Smooth muscle cell (in vitro differentiated cells): Measurements from ENCODE around the gene THBS2. TPM values are rescaled to one million over a fixed set of nuclear protein-coding genes. Genes with fewer than 3 reads are reported as not detected.

Source experiments
- DNase-seq: peaks from one replicate; lab custom pipeline; 2025; ENCODE audit not compliant: unreplicated experiment; lab: John Stamatoyannopoulos, UW
- H2AFZ ChIP-seq: fragments of 200-600 bp; sonication (generic); 2 replicates; pipeline ENCODE4 v1.6.0; 2016; ENCODE audit warnings: antibody characterized with exemption, low read depth, mild to moderate bottlenecking
- H3F3A ChIP-seq: fragments of 200-600 bp; sonication (generic); 2 replicates; pipeline ENCODE4 v1.6.0; 2017; ENCODE audit warnings: antibody characterized with exemption, low read depth
- H3K27ac ChIP-seq: fragments of 200-600 bp; sonication (generic); 2 replicates; pipeline ENCODE4 v1.5.1; 2016; ENCODE audit warnings: low read depth, mild to moderate bottlenecking
- H3K27me3 ChIP-seq: fragments of 200-600 bp; sonication (generic); 2 replicates; pipeline ENCODE4 v1.6.1; 2016; ENCODE audit warnings: low read depth, mild to moderate bottlenecking
- H3K36me3 ChIP-seq: fragments of 200-600 bp; sonication (generic); 2 replicates; pipeline ENCODE4 v1.5.1; 2016; ENCODE audit warnings: low read depth
- H3K4me1 ChIP-seq: fragments of 200-600 bp; sonication (generic); 2 replicates; pipeline ENCODE4 v1.5.1; 2016; ENCODE audit warnings: low read depth
- H3K4me2 ChIP-seq: fragments of 200-600 bp; sonication (generic); 2 replicates; pipeline ENCODE4 v1.6.0; 2016; ENCODE audit warnings: mild to moderate bottlenecking
- H3K4me3 ChIP-seq: fragments of 200-600 bp; sonication (generic); 2 replicates; pipeline ENCODE4 v1.5.1; 2016; ENCODE audit warnings: mild to moderate bottlenecking
- H3K79me2 ChIP-seq: fragments of 200-600 bp; sonication (generic); 2 replicates; pipeline ENCODE4 v1.6.0; 2016; ENCODE audit warnings: low read depth, mild to moderate bottlenecking
- H3K9ac ChIP-seq: fragments of 200-600 bp; sonication (generic); 2 replicates; pipeline ENCODE4 v1.6.0; 2016; ENCODE audit warnings: low read depth
- H3K9me3 ChIP-seq: fragments of 200-600 bp; sonication (generic); replicated peaks from 2 replicates; pipeline ENCODE4 v1.5.1; 2016; ENCODE audit warnings: low read depth
- H4K20me1 ChIP-seq: fragments of 200-600 bp; sonication (generic); 2 replicates; pipeline ENCODE4 v1.6.0; 2016; ENCODE audit warnings: low read depth
- CTCF ChIP-seq: fragments of 200-600 bp; sonication (generic); IDR thresholded peaks from 2 replicates; pipeline ENCODE4 v1.5.1; 2017; ENCODE audit warnings: borderline replicate concordance, mild to moderate bottlenecking, antibody characterized with exemption; ENCODE audit not compliant: insufficient read depth, poor library complexity, severe bottlenecking
- WGBS: methylation state at CpG from one replicate; pipeline ENCODE4 v1.1.7; 2016; ENCODE audit warnings: low lambda C conversion rate; 5-methylcytosine and 5-hydroxymethylcytosine counted together
- polyA plus RNA-seq: library from polyadenylated mRNA; unstranded; fragments of >200 nt; fragmentation: Nextera tagmentation; extraction: Ambion mirVana; gene quantifications from 2 replicates; pipeline ENCODE4 v1.2.1, GENCODE V29; 2016
- total RNA-seq: library from RNA; depleted of rRNA; stranded (reverse); fragments of >200 nt; gene quantifications from 2 replicates; pipeline ENCODE4 v1.2.3, GENCODE V29; 2014

THBS2 gene
- total and polyA plus RNA-seq, 2 experiments from 2014 or later = 10.1 to 13.9 TPM

GRCh38 chr6:169220068-169220964 is 33.3 kb downstream of the THBS2 start:
- H3K36me3 ChIP-seq = no peaks in the 10 kb centered on the region
- no peak for DNase-seq

GRCh38 chr6:169217972-169218371 is 35.7 kb downstream of the THBS2 start:
- H3K36me3 ChIP-seq = no peaks in the 10 kb centered on the region
- H3K27me3 ChIP-seq = no peaks in the 10 kb centered on the region
- no peak overlapping the region for H3K9ac ChIP-seq
- no peak overlapping the region for H3K27ac ChIP-seq
- no peak overlapping the region for H3K4me3 ChIP-seq
- H3K79me2 ChIP-seq = no peaks in the 10 kb centered on the region
- no peaks in the 10 kb centered on the region for H4K20me1 ChIP-seq
- no peak overlapping the region for H2AFZ ChIP-seq
- H3K4me1 ChIP-seq = peaks cover 4% of the 10 kb centered on the region
- H3K4me2 ChIP-seq = no peak overlapping the region
- DNase-seq = no peak
- no peaks in the 10 kb centered on the region for H3K9me3 ChIP-seq
- no peak for TF ChIP-seq CTCF
- 90% methylated on average over 1 of the region's 1 CpG for WGBS
- H3F3A ChIP-seq = no peaks in the 10 kb centered on the region

More at GRCh38 chr6:169220068-169220964, 33.3 kb downstream of the THBS2 start:
- H3F3A ChIP-seq = no peaks in the 10 kb centered on the region
- H3K4me3 ChIP-seq = no peak overlapping the region
- TF ChIP-seq CTCF = no peak
- 81% methylated on average over 15 of the region's 15 CpGs for whole genome bisulfite sequencing
- no peaks in the 10 kb centered on the region for H3K9me3 ChIP-seq
- no peaks in the 10 kb centered on the region for H4K20me1 ChIP-seq
- no peaks in the 10 kb centered on the region for H3K79me2 ChIP-seq
- no peak overlapping the region for H3K9ac ChIP-seq
- H3K4me2 ChIP-seq = no peak overlapping the region
- H3K27ac ChIP-seq = no peak overlapping the region
- no peaks in the 10 kb centered on the region for H3K27me3 ChIP-seq
- H3K4me1 ChIP-seq = no peaks in the 10 kb centered on the region
- no peak overlapping the region for H2AFZ ChIP-seq

GRCh38 chr6:169216830-169217229 is 36.8 kb downstream of the THBS2 start:
- Histone ChIP-seq H3K27me3 (no peaks in the 10 kb centered on the region), H3K9ac (no peak overlapping the region), H4K20me1 (no peaks in the 10 kb centered on the region), H2AFZ (no peak overlapping the region), H3K4me3 (no peak overlapping the region), H3K36me3 (no peaks in the 10 kb centered on the region), H3K4me2 (no peak overlapping the region), H3K27ac (no peak overlapping the region), H3K79me2 (no peaks in the 10 kb centered on the region), H3F3A (no peaks in the 10 kb centered on the region), H3K4me1 (peaks cover 10% of the 10 kb centered on the region), H3K9me3 (no peaks in the 10 kb centered on the region)
- 96% methylated on average over 14 of the region's 14 CpGs for WGBS
- no peak for TF ChIP-seq CTCF
- DNase-seq = no peak
